GM19035 (cell line): Measurements from ENCODE around the gene MYL5.
A peak's percentile ranks its signal among the peaks of the same experiment; 100 is the strongest.
"Not testable (repeated sequence)": the region's sequence is repeated elsewhere in the genome, so short reads cannot be mapped to it uniquely, and the experiment has no call there.

ENCODE experiments used
- ATAC-seq: cut with Tn5 transposase; IDR thresholded peaks from one replicate; pipeline ENCODE4 v1.9.1; 2021; ENCODE audit not compliant: unreplicated experiment

MYL5 gene

DNA sequence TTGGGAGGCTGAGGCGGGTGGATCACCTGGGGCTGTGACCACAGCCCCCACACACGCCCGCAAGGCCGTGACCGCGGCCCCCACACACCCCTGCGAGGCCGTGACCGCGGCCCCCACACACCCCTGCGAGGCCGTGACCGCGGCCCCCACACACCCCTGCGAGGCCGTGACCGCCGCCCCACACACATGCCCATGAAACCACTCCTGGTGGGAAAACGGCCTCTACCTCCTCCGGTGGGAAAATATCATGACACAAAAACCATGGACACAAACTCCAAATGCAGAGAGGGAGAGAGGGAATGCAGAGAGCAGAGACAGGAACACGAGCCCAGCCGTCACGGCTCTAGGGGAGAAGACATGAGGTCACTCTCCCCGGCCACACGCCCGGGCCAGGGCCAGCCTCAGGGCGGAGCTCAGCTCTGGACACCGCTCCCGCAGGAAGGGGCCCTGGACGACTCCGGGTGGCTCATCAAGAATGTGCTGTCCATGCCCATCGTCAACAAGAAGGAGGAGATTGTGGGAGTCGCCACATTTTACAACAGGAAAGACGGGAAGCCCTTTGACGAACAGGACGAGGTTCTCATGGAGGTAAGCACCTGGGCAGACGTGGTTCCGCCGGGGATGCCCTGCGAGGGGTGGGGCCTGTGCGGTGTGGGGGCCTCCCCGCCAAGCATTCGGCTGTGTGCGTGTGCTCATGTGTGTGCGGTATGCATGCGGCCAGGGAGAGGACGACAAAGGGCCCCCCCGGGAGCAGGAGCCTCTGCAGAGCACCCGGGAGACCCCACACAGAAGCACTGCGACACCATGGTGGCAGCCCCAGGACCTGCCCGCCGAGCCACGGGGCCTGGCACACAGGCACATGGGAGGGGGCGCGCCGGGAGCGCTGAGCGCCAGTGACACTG lies 17.7 kb upstream of the MYL5 start:
- ATAC-seq = no peak

DNA sequence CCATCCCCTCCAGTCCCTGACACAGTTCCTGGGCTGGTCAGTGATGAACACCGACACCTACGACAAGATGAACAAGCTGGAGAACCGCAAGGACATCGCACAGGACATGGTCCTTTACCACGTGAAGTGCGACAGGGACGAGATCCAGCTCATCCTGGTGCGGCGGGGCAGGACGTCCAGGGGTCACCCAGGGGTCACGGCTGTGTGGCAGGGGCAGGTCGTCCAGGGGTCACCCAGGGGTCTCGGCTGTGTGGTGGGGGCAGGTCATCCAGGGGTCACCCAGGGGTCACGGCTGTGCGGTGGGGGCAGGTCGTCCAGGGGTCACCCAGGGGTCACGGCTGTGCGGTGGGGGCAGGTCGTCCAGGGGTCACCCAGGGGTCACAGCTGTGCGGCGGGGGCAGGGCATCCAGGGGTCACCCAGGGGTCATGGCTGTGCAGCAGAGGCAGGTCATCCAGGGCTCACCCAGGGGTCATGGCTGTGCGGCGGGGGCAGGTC lies 17.0 kb upstream of the MYL5 start:
- ATAC-seq = no peak

DNA sequence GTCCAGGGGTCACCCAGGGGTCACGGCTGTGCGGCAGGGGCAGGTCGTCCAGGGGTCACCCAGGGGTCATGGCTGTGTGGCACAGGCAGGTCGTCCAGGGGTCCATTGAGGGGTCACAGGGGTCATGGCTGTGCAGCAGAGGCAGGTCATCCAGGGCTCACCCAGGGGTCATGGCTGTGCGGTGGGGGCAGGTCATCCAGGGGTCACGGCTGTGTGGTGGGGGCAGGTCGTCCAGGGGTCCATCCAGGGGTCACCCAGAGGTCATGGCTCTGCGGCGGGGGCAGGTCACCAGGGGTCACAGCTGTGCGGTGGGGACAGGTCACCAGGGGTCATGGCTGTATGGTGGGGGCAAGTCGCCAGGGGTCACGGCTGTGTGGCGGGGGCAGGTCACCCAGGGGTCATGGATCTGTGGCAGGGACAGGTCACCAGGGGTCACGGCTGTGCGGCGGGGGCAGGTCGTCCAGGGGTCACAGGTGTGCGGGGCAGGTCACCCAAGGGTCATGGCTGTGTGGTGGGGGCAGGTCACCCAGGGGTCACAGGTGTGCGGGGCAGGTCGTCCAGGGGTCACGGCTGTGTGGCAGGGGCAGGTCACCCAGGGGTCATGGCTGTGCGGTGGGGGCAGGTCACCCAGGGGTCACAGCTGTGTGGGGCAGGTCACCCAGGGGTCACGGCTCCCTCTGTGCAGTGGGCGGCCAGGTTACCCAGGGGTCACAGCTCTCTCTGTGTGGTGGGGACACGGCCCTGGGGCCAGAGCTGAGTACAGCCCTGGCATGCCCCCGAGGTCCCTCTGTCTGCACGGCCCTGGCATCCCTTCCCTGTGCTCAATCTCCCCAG lies 16.3 kb upstream of the MYL5 start:
- no peak for ATAC-seq

DNA sequence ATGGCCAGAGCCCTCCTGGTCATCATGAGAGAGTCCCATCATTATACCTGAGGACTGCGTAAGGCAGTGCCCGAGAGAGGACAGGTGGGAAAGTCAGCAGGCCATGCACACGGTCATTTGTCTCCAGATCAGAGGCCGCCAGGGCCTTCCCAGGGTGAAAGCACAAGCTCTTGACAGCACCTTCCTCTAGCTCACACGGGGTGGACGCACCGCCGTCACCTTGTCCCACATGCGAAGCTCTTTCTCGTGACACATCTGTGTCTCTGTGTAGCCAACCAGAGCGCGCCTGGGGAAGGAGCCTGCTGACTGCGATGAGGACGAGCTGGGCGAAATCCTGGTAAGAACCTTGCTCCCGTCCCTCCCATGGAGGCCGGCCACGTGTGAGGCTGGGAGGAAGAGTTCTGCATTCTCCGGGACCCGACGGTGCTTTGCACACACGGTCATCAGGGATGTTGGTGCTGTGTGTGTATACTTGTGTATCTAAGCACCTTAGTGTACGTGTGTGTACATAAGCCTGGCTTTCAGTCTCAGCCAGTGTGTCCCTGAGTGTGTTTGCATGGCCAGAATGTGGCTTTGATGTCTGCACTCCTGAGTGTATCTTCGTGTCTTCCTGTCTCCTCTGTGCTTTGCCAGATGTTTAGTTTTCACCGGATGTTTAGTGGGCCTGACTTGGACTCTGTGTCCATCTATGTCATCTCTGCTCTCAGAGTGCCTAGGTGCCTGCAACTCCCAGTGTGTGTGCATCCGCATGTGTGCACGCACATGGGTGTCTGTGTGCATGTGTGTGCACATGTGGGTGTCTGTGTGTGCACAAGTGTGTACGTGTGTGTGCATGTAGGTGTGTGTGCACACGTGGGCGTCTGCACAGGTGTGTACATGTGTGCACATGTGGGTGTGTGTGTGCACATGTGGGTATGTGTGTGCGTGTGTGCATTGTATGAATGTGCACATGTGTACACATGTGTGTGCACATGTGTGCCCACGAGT lies 15.4 kb upstream of the MYL5 start:
- no peak for ATAC-seq

DNA sequence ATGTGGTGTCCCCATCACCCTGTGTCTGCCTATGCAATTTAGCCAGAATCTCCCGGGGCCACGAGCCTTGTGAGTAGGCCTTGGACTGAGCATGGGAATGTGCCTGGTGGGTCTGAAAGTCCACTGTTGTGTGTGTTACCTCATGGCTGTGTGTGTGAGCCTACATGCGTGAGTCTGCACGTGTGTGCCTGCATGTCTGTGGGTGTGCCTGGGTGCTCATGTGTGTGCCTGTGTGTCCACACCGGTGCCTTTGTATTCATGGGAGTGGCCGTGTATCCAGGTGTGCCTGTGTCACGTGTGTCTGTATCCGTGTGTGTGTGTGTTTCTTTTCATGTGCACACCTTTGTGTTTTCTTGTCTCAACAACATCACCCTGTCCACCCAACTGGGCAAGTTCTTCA lies 14.5 kb upstream of the MYL5 start:
- ATAC-seq = no peak

DNA sequence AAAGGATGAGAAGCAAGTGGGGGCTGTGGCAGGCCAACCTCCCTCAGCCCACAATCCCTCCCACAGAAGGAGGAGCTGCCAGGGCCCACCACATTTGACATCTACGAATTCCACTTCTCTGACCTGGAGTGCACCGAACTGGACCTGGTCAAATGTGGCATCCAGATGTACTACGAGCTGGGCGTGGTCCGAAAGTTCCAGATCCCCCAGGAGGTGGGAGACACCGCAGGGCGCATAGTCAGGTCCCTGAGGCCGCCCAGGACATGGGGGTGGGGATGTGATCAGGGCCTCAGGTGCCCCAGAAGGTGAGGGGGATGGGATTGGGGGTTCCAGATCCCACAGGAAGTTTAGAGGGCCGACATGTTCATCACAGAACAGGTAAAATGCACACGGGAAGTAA lies 13.9 kb upstream of the MYL5 start:
- no peak for ATAC-seq

DNA sequence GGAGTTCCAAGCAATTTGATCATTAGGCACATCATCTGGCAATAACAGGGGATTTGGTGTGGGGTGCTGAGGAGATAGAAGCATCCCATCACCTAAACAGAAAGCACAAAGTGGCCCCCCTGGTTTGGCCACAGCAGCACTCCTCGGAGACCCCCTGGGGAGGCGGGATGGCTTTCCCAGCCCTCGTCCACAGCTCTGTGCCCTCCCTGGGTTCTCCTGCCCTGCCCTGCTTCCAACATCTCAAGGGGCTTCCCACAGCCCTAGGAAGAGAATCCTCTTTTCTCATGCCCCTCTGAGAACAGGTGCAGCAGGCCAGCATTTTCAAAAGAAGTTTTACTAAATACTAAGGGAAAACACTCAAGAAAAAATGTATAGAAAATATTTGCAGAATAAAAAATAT lies 13.1 kb upstream of the MYL5 start:
- no peak for ATAC-seq

DNA sequence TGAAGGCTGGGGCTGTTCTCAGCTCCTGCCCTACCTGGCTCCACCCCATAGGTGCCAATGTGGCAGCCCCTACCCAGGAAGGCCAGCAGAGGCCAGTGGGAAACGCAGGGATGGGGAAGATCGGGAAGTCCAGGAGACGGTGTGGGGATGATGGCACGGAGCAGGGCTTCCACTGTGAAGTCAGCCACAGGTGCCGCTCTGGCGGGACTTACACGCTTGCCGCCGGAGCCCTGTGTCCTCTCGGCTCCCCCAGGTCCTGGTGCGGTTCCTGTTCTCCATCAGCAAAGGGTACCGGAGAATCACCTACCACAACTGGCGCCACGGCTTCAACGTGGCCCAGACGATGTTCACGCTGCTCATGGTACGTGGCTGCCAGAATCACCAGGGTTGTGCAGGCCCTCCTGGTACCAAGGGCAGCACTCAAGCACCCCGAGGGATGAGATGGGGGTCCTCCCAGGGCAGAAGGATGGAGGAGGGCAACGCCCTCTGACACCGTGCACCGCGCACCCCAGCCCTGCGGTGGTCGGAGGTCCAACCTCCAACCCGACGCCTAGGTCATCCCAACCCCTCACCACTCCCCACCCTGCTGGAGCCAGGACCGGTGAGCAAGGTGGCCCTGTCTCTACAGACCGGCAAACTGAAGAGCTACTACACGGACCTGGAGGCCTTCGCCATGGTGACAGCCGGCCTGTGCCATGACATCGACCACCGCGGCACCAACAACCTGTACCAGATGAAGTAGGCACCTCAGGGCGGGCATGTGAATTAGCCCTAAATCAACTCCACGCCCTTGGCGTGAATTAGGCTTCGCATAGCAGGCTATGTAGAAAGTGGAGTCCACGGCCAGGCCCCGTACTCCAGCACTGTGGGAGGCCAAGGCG lies 12.2 kb upstream of the MYL5 start:
- no peak for ATAC-seq

DNA sequence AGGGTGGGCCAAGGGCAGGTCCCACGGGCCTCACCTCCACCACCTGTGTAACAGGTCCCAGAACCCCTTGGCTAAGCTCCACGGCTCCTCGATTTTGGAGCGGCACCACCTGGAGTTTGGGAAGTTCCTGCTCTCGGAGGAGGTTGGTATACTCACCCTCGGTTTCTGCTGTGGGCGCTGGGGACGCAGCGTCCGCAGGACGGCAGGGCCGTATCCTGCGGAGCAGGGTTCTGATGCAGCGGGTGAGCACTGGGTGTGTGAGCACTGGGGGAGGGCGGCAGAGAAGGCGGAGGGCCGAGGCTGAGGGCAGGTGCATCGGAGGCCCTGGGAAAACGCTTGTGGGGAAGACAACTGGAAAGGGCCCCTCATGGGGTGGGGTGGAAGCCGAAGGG lies 11.3 kb upstream of the MYL5 start:
- no peak for ATAC-seq

DNA sequence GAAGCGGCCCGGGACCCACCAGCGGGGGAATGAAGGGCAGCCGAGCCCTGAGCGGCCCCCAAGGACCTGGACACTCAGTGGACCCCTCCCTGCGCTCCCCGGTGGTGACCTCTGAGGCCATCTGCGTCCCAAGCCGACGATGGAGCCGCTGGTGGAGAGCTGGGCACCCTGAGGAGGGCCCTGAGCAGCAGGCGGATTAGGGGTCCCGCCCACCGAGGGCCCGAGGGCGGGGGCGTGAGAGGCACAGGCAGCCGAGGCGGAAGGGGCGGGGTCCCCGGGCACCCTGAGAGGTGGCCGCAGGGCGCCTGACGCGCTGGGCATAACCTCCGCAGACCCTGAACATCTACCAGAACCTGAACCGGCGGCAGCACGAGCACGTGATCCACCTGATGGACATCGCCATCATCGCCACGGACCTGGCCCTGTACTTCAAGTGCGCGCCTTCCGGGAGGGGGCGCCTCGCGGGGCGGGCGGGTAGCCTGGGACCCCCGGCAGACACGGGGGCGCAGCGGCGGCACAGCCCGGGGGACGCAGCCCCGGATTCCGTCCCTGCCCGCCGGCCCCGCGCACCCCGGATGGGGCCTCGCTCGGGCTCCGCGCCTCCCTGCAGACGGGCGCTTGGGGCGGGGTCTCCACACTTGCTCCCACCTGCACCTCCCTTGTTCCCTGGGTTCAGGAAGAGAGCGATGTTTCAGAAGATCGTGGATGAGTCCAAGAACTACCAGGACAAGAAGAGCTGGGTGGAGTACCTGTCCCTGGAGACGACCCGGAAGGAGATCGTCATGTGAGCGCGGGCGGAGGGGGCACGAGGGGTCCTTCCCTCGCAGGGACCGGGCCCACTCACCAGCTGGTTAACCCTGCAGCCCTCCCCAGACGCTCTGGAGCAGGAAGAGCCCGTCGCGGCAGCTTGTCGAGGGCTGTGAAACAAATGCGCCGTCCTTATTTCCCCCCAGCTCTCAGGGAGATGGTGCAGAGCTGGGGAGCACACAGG lies 10.6 kb upstream of the MYL5 start:
- peak; percentile 52 for ATAC-seq

DNA sequence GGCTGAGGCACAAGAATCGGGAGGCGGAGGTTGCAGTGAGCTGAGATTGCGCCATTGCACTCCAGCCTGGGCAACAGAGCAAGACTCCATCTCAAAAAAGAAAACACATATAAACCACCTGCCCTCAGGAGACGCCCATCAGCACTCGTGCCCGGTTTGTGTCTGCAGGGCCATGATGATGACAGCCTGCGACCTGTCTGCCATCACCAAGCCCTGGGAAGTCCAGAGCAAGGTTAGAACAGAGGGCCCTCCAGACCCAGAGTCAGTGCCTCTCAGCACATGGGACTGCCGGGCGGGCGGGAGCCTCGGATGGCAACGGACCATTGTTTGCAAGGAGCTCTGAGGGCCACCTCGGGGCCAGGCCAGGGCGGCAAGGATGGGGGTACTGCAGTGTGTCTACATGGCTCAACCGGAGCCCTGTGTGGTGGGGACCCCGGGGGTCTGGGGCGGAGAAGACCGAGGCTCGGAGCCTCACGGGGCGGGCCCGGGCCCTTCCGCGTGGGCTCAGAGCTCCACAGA lies 9.6 kb upstream of the MYL5 start:
- no peak for ATAC-seq

DNA sequence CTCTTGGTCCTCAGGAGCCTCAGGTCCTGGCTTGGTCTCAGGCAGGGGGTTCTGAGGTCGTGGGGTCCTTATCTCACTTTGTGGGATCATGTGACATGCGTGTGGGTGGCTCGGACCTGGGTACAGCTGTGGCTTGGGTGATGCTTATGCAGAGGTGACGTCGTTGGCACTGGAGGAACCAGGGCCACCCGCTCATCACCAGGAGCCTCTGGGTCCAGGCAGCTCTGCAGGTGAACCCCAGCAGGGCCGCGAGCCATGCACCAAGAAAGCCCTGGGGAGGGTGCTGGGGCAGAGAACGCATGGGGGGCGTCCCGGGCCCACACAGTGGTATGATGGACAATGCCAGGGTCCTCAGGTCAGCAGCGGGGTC lies 9.0 kb upstream of the MYL5 start:
- no peak for ATAC-seq

DNA sequence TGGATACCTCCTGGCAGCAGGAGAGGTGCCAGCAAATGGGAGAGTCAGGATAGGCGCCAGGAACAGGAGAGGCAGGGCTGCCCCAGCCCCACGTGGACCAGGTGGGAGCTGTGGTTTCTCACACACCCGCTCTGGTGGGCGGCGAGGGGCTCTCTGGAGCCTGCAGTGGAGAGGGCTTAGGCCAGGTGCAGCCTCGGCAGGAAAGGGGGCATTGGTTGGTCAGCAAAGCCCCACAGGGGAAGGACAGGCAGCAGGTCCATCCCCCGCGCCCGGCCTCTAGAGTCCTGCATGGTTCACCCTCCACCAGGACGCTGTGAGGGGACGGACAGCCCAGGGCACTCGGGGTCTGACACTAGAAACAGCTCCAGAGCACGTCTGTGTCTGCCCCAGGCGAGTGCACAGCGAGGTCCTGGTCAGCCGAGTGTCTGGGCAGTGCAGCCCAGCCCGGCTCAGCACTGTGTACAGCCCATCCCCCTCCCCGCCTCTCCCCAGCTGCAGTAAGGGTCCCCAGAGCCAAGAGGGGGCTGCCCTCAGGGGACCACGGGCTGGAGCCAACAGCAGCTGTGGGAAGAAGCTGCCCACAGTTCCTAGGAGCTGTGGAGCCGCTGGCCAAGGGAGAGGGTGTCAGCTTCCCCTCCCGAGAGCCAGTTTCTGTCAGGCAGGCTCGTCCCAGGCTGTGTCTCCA lies 8.4 kb upstream of the MYL5 start:
- no peak for ATAC-seq

DNA sequence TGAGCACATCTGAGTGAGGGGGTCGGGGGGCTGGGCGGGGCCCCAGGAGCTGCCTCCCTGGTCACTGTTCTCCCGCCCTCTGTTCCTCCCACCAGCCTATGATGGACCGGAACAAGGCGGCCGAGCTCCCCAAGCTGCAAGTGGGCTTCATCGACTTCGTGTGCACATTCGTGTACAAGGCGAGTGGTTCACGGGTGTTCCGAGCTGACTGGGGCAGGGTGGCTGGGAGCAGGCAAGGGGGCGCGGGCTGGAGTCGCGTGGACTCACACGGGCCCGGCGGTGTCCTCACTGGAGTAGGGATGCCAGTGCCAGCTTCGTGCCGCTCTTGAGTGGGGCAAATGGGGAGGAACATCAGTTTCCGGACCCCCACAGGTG lies 7.9 kb upstream of the MYL5 start:
- no peak for ATAC-seq

DNA sequence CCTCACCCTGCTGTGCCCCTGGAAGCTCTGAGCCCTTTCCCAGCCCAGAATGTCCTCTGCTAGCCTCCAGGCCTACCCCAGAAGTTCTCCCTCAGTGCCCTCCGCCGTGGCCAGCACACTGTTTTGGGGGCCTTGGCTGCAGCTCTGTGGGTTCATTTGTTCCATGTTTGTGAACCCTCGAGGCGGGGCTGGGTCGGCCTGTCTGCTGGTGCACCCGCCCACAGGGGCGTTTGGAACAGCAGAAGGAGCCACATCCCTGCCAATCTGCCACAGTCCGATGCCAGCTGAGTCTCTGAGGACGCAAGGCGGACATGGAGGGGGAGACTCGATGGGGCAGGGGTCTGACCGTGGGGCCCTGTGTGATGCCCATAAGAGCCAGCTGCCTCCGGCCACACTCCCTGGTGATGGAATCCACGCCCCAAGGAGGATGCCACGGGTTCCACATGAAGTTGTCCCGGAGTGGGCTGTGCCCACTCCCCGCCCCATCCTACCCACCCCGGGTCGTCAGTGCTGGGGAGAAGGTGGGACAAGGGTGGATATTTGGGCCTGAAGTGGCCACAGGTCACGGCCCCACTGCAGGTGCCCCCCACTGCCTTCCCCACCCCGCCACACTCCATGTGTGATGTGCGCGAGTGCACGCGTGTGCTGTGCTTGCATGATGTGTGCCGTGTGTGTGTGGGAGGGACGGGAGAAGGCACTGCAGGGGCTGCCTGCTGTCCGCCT lies 7.4 kb upstream of the MYL5 start:
- no peak for ATAC-seq

DNA sequence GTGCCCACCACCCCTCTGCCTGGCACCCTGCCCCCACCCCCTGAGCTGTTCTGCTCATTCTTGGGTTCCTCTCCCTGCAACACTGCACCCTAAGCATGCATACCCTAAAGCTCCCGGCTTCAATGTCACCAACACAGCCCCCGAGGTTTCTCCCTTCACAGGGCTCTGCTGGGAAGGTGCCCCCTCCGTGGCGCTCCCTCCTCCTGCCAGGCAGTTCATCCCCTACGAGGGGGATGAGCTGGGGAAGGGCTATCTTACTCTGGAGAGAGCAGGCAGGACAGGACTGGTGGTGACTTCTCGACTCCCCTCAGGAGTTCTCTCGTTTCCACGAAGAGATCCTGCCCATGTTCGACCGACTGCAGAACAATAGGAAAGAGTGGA lies 6.8 kb upstream of the MYL5 start:
- no peak for ATAC-seq

DNA sequence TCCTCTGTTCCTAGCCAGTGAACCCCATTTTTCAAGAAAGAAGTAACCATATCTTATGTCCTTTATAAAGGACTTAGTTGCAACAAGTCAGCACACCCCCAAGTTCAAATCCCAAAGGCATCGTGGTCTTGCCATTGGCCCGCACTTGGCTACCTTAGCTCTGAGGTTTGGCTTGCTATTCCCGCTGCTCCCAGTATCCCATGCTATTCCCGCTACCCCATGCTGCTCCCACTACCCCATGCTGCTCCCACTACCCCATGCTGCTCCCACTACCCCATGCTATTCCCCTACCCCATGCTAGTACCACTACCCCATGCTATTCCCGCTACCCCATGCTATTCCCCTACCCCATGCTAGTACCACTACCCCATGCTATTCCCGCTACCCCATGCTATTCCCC lies 6.1 kb upstream of the MYL5 start:
- ATAC-seq = not testable (repeated sequence)
